IMR-90 (cell line): ENCODE data around the gene GATAD2A. TPM values are rescaled to one million over a fixed set of nuclear protein-coding genes. Genes with fewer than 3 reads are reported as not detected.
A peak's percentile ranks its signal among the peaks of the same experiment; 100 is the strongest.

ENCODE experiments used
- ATAC-seq: fragments of 200-7000 bp; cut with Tn5 transposase; 2 replicates; pipeline ENCODE4 v1.9.1; 2020; ENCODE audit warnings: low read depth, mild to moderate bottlenecking, moderate library complexity
- BruUV-seq: library from RNA; stranded (reverse); fragments of 400-500 nt; replicated peaks from 2 replicates; lab custom pipeline; 2021; lab: Mats Ljungman, UMichigan
- CTCF ChIA-PET: fragments of 300-600 bp; formaldehyde crosslinking; extraction: SDS; loops from one replicate; lab custom pipeline; 2021; ENCODE audit warnings: antibody characterized with exemption; lab: Yijun Ruan, JAX
- POLR2A ChIA-PET: fragments of 300-600 bp; sonication (Branson Sonifier 250); formaldehyde crosslinking; loops from one replicate; lab custom pipeline; 2022; ENCODE audit warnings: antibody characterized with exemption; ENCODE audit not compliant: unreplicated experiment; lab: Charles Lee
- DNase-seq: peaks from one replicate; pipeline ENCODE4 v3.0.0; 2013
- H2AFZ ChIP-seq: replicated peaks from 2 replicates; pipeline ENCODE3; 2013; ENCODE audit warnings: low read length, mild to moderate bottlenecking; ENCODE audit not compliant: poor library complexity
- H2AK5ac ChIP-seq: 2 replicates; pipeline ENCODE4 v1.6.1; 2013; ENCODE audit warnings: low read depth, low read length, inconsistent platforms
- H2AK9ac ChIP-seq: replicated peaks from 2 replicates; pipeline ENCODE3; 2013; ENCODE audit warnings: mild to moderate bottlenecking, low read depth, low read length, moderate library complexity; ENCODE audit not compliant: poor library complexity
- H2BK120ac ChIP-seq: 2 replicates; pipeline ENCODE4 v1.6.1; 2013; ENCODE audit warnings: low read depth, low read length, inconsistent platforms
- H2BK15ac ChIP-seq: 3 replicates; pipeline ENCODE4 v1.6.1; 2013; ENCODE audit warnings: low read depth, low read length, inconsistent platforms
- H2BK20ac ChIP-seq: 2 replicates; pipeline ENCODE4 v1.6.1; 2013; ENCODE audit warnings: low read depth, mild to moderate bottlenecking, inconsistent platforms, low read length, moderate library complexity
- H2BK5ac ChIP-seq: 2 replicates; pipeline ENCODE4 v1.6.1; 2013; ENCODE audit warnings: mild to moderate bottlenecking, low read depth, low read length, inconsistent platforms; ENCODE audit not compliant: poor library complexity, severe bottlenecking
- H3K14ac ChIP-seq: replicated peaks from 2 replicates; pipeline ENCODE4 v1.6.1; 2013; ENCODE audit warnings: low read depth, low read length, inconsistent platforms
- H3K18ac ChIP-seq: 2 replicates; pipeline ENCODE4 v1.6.1; 2013; ENCODE audit warnings: low read depth, low read length, control low read depth
- H3K23ac ChIP-seq: 2 replicates; pipeline ENCODE4 v1.6.1; 2013; ENCODE audit warnings: low read depth, low read length, inconsistent platforms
- H3K27ac ChIP-seq: 2 replicates; pipeline ENCODE4 v1.5.1; 2013; ENCODE audit warnings: mild to moderate bottlenecking, control low read depth, low read length; ENCODE audit not compliant: insufficient read depth
- H3K27me3 ChIP-seq: 2 replicates; pipeline ENCODE4 v1.6.1; 2013; ENCODE audit warnings: low read length; ENCODE audit not compliant: control insufficient read depth, insufficient read depth
- H3K36me3 ChIP-seq: 2 replicates; pipeline ENCODE4 v1.6.1; 2013; ENCODE audit warnings: low read length, mixed read lengths; ENCODE audit not compliant: control insufficient read depth, insufficient read depth
- H3K4ac ChIP-seq: 2 replicates; pipeline ENCODE4 v1.6.1; 2013; ENCODE audit warnings: low read depth, low read length, inconsistent platforms
- H3K4me1 ChIP-seq: 2 replicates; pipeline ENCODE4 v1.6.1; 2013; ENCODE audit warnings: low read length, mixed read lengths; ENCODE audit not compliant: control insufficient read depth, insufficient read depth
- H3K4me2 ChIP-seq: 2 replicates; pipeline ENCODE4 v1.6.1; 2013; ENCODE audit warnings: low read depth, mild to moderate bottlenecking, control low read depth, low read length, moderate library complexity
- H3K4me3 ChIP-seq: 2 replicates; pipeline ENCODE4 v1.5.1; 2013; ENCODE audit warnings: low read depth, mild to moderate bottlenecking, control low read depth, low read length, moderate library complexity; ENCODE audit not compliant: insufficient read depth
- H3K56ac ChIP-seq: 2 replicates; pipeline ENCODE4 v1.6.1; 2013; ENCODE audit warnings: low read length, inconsistent platforms; ENCODE audit not compliant: insufficient read depth; ENCODE audit errors: extremely low read depth
- H3K79me1 ChIP-seq, 2 experiments: 2 replicates each; pipeline ENCODE4 v1.6.1; 2013; ENCODE audit warnings: low read length in 2 of 2, inconsistent platforms in 1 of 2, low read depth in 1 of 2
- H3K9ac ChIP-seq: 2 replicates; pipeline ENCODE4 v1.6.1; 2013; ENCODE audit warnings: low read depth, low read length, control low read depth
- H3K9me1 ChIP-seq: 2 replicates; pipeline ENCODE4 v1.6.1; 2013; ENCODE audit warnings: low read length, inconsistent platforms; ENCODE audit not compliant: insufficient read depth
- H3K9me3 ChIP-seq: 2 replicates; pipeline ENCODE4 v1.6.1; 2013; ENCODE audit warnings: low read length; ENCODE audit not compliant: control insufficient read depth, insufficient read depth
- H4K20me1 ChIP-seq: 2 replicates; pipeline ENCODE4 v1.6.1; 2013; ENCODE audit warnings: low read length, inconsistent platforms; ENCODE audit not compliant: insufficient read depth
- H4K5ac ChIP-seq: 2 replicates; pipeline ENCODE4 v1.6.1; 2013; ENCODE audit warnings: mild to moderate bottlenecking, low read depth, low read length, control low read depth
- H4K8ac ChIP-seq, 2 experiments: 2 replicates each; pipeline ENCODE4 v1.6.1; 2013; ENCODE audit warnings: low read depth in 2 of 2, low read length in 2 of 2, control low read depth in 1 of 2, inconsistent platforms in 1 of 2
- H4K91ac ChIP-seq: 2 replicates; pipeline ENCODE4 v1.6.1; 2013; ENCODE audit warnings: low read depth, low read length, inconsistent platforms; ENCODE audit not compliant: insufficient read depth
- MAFK ChIP-seq: IDR thresholded peaks from 2 replicates; pipeline ENCODE4 v1.6.1; 2012; ENCODE audit warnings: low read depth, low read length, improper control_type of control experiment
- NFE2L2 ChIP-seq: fragments of 150-350 bp; IDR thresholded peaks from 2 replicates; pipeline ENCODE4 v1.6.1; 2016; ENCODE audit warnings: low read depth, mild to moderate bottlenecking, low read length
- WGBS, 2 experiments: methylation state at CpG; one replicate each; pipeline versions ENCODE4 v1.1.5 to v1.1.7; 2013; ENCODE audit warnings: missing lambda C conversion rate in 2 of 2; ENCODE audit not compliant: insufficient read length in 1 of 2; ENCODE audit errors: extremely low coverage in 2 of 2; 5-methylcytosine and 5-hydroxymethylcytosine counted together
- dilution Hi-C: fragments of 300-500 bp; cut with HindIII; formaldehyde crosslinking; loops from one replicate; pipeline ENCODE4 v1.14.3; 2018; ENCODE audit warnings: low sequenced_read_pairs; ENCODE audit not compliant: unreplicated experiment
- in situ Hi-C: fragments of 300-500 bp; cut with MboI; formaldehyde crosslinking; loops from 3 replicates; pipeline ENCODE4 v1.14.3; 2019; ENCODE audit warnings: low sequenced_read_pairs, inconsistent platforms, mixed read lengths
- intact Hi-C: fragments of 100-400 bp; cut with micrococcal nuclease; formaldehyde crosslinking; loops from 2 replicates; pipeline ENCODE4 v1.10.0; 2022
- polyA plus RNA-seq, 3 experiments: library from polyadenylated mRNA; depleted of rRNA; stranded (reverse); fragments of >200 nt; gene quantifications; 2 replicates each; pipeline ENCODE4 v1.2.3, GENCODE V29; 2012; ENCODE audit warnings: low replicate concordance in 1 of 3
- total RNA-seq: library from RNA; depleted of rRNA; stranded (reverse); fragments of >200 nt; gene quantifications from 2 replicates; pipeline ENCODE4 v1.2.3, GENCODE V29; 2012

Gene GATAD2A
- total and polyA plus RNA-seq, 2 of the 4 experiments (the other 2 are of a cell fraction) = 23.5 to 33.2 TPM

DNA sequence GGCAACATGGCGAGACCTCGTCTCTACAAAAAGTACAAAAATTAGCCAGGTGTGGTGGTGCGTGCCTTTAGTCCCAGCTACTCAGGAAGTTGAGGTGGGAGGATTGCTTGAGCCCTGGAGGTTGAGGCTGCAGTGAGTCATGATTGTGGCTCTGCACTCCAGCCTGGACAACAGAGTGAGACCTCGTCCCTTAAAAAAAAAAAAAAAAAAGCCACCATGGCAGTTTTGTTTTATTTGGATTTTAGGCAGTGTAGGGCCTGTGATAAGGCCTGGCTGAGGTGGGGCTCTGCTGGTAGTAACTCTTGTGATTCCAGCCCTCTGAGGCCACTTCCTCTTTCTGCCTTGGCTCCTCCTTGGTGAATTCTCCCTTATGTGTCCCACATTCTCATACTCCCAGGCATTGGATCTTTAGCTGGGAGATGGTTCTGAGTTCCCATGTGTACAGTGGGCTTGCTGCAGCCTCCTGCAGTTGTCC lies 39.2 kb downstream of the GATAD2A start:
- H3K79me1 ChIP-seq = peaks cover 19 to 83% of the 10 kb centered on the region in 2 experiments
- no peak overlapping the region for H3K18ac ChIP-seq
- no peak overlapping the region for H3K56ac ChIP-seq
- dilution Hi-C loops = no loop called here
- H4K5ac ChIP-seq = no peak overlapping the region
- H3K23ac ChIP-seq = peak overlapping the region; percentile 95; the same call in 1 of the 2 replicates
- no peak overlapping the region for H3K9ac ChIP-seq
- H2BK15ac ChIP-seq = no peak overlapping the region
- ChIA-PET POLR2A (no interaction called here), CTCF (no interaction called here)
- H4K20me1 ChIP-seq = peaks cover 82% of the 10 kb centered on the region
- intact Hi-C loops = loop anchor here (5.0 kb wide), 1 partner anchor 32 kb away; no protein-coding TSS in a partner anchor
- H2BK5ac ChIP-seq = peak overlapping the region; percentile 15
- no peak overlapping the region; the same call in 1 of the 2 replicates for H2BK20ac ChIP-seq
- ATAC-seq (peak; percentile 77), DNase-seq (peak; percentile 36)
- H3K27ac ChIP-seq = peak overlapping the region; percentile 2; the same call in 1 of the 2 replicates
- no CpG with 5 or more reads among the region's 4 CpGs for WGBS, 2 experiments
- TF ChIP-seq NFE2L2 (no peak), MAFK (0 out of 2 replicates have a peak, but pooled peaks have one; percentile 15)
- peak overlapping the region; percentile 46 for H2AFZ ChIP-seq
- no peak overlapping the region for H3K4me2 ChIP-seq
- peak overlapping the region in 1 of 2 experiments; percentile 76; a peak in 2 of 4 replicates for H4K8ac ChIP-seq
- no TSS peak for BruUV-seq
- peak overlapping the region; percentile 95 for H2AK5ac ChIP-seq
- H3K9me3 ChIP-seq = no peaks in the 10 kb centered on the region
- H3K4me3 ChIP-seq = no peak overlapping the region
- peaks cover 9% of the 10 kb centered on the region for H3K4me1 ChIP-seq
- H3K36me3 ChIP-seq = peaks cover 3% of the 10 kb centered on the region
- H3K27me3 ChIP-seq = no peaks in the 10 kb centered on the region
- peak overlapping the region; percentile 86 for H2AK9ac ChIP-seq
- peak overlapping the region; percentile 86; the same call in 1 of the 2 replicates for H3K14ac ChIP-seq
- H3K9me1 ChIP-seq = peaks cover 33% of the 10 kb centered on the region
- H4K91ac ChIP-seq = 0 out of 2 replicates have a peak overlapping the region, but pooled peaks have one; percentile 62
- in situ Hi-C loops = no loop called here
- H2BK120ac ChIP-seq = peak overlapping the region; percentile 36; the same call in 1 of the 2 replicates
- H3K4ac ChIP-seq = peak overlapping the region; percentile 92
